ENCODE results near the gene HNRNPUL1. TPM values are rescaled to one million over a fixed set of nuclear protein-coding genes. Genes with fewer than 3 reads are reported as not detected.

HNRNPUL1 gene
- total RNA-seq, 1 donor from 2014 or later = 256 TPM

DNA sequence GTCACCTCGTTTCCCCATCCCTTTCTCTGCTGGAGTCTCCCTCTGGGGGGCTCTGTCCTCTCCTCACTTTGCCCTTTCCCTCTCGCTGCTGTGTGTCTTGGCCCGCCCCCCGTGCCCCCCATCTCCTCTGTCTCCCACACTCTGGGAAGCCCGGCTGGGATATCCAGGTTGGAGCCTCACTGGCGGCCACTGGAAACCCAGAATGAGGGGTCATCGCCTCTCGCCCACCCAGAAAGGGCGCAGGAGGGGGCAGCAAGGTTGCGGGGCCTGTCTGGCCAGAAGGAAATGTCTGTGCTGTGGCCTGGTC is 61.4 kb downstream of the HNRNPUL1 start:
- TF ChIP-seq, protein P1, sequence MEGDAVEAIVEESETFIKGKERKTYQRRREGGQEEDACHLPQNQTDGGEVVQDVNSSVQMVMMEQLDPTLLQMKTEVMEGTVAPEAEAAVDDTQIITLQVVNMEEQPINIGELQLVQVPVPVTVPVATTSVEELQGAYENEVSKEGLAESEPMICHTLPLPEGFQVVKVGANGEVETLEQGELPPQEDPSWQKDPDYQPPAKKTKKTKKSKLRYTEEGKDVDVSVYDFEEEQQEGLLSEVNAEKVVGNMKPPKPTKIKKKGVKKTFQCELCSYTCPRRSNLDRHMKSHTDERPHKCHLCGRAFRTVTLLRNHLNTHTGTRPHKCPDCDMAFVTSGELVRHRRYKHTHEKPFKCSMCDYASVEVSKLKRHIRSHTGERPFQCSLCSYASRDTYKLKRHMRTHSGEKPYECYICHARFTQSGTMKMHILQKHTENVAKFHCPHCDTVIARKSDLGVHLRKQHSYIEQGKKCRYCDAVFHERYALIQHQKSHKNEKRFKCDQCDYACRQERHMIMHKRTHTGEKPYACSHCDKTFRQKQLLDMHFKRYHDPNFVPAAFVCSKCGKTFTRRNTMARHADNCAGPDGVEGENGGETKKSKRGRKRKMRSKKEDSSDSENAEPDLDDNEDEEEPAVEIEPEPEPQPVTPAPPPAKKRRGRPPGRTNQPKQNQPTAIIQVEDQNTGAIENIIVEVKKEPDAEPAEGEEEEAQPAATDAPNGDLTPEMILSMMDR (IDR thresholded peaks at IDR 0.05; ENCODE audit: unreplicated experiment) = no peak
- Mint-ChIP-seq H3K27ac (peak overlapping the region; percentile 77), H3K4me3 (ENCODE audit: low read depth) (peak overlapping the region; percentile 65), H3K9me3 (ENCODE audit: low read depth) (no peaks in the 10 kb centered on the region), H3K27me3 (peaks cover 8% of the 10 kb centered on the region), H3K4me1 (ENCODE audit: low read depth) (peaks cover 36% of the 10 kb centered on the region), H3K36me3 (ENCODE audit: insufficient read depth) (peaks cover 5% of the 10 kb centered on the region)
- no peak for DNase-seq (ENCODE audit: low spot score, unreplicated experiment)

DNA sequence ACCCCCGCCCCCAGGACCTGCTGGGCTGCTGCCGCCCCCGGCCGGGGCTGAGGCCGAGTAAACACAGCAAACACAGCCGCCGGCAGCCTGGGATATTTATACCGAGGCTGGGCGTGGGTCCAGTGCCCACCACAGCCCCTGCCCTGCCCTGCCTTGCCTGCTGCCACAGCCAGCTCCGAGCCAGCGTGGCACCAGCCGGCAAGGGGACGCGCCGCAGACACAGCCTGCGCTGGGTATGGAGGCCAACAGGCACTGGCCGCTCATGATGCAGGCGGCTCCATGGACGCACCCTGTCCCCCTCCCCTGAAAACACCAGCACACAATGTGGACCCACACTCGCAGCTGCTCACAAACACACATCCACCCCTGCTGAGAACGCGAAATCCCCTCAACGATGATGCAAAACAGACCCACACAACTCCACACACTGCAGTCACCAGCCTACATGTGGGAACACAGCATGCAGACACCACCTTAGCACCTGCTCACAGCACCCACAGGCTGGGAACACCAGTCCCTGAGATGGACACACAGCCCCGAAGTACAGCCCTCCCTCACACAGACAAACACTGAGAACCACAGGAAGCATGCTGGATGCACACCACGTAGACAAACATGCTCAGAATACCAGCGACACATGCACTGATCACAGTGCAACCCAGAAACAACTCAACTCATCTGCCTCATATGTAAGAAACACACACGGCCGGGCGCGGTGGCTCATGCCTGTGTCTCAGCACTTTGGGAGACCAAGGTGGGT is 62.0 kb downstream of the HNRNPUL1 start:
- no peak for DNase-seq (ENCODE audit: low spot score, unreplicated experiment)
- peak overlapping the region; percentile 78 for H3K27ac Mint-ChIP-seq
- H3K4me1 Mint-ChIP-seq (ENCODE audit: low read depth) = peaks cover 36% of the 10 kb centered on the region

DNA sequence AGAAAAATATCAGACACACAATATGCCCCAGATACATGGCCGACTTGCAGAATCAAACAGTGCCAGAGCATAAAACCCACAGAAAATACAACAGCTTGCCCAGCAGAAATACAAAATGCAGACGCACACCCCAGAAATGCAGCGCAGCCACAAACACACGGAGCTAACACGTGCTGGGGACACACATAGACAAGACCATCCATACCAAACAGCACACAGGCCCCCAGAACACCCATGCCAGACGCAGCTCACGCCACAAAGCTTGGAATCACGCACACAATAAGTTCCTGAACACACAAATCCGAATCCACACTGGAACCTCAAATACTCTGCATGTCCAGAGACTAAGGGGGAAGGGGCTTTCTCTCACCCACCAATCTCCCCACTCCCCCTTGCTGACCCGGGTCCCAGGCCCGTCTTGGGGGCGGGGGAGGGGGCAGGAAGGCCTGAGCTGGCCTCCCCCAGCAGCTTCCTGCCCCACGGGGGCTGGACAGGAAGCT is 63.0 kb downstream of the HNRNPUL1 start:
- TF ChIP-seq, protein P1 (IDR thresholded peaks at IDR 0.05; ENCODE audit: unreplicated experiment) = no peak
- Mint-ChIP-seq H3K4me3 (ENCODE audit: low read depth) (no peak overlapping the region), H3K4me1 (ENCODE audit: low read depth) (peaks cover 36% of the 10 kb centered on the region), H3K9me3 (ENCODE audit: low read depth) (no peaks in the 10 kb centered on the region), H3K27ac (peak overlapping the region; percentile 30), H3K27me3 (peaks cover 11% of the 10 kb centered on the region), H3K36me3 (ENCODE audit: insufficient read depth) (peaks cover 3% of the 10 kb centered on the region)
- DNase-seq (ENCODE audit: low spot score, unreplicated experiment) = no peak

More for the DNA sequence above, 62.0 kb downstream of the HNRNPUL1 start:
- Mint-ChIP-seq H3K9me3 (ENCODE audit: low read depth) (no peaks in the 10 kb centered on the region), H3K27me3 (peaks cover 8% of the 10 kb centered on the region), H3K36me3 (ENCODE audit: insufficient read depth) (peaks cover 3% of the 10 kb centered on the region), H3K4me3 (ENCODE audit: low read depth) (peak overlapping the region; percentile 65)
- TF ChIP-seq, protein P1 (IDR thresholded peaks at IDR 0.05; ENCODE audit: unreplicated experiment) = no peak

DNA sequence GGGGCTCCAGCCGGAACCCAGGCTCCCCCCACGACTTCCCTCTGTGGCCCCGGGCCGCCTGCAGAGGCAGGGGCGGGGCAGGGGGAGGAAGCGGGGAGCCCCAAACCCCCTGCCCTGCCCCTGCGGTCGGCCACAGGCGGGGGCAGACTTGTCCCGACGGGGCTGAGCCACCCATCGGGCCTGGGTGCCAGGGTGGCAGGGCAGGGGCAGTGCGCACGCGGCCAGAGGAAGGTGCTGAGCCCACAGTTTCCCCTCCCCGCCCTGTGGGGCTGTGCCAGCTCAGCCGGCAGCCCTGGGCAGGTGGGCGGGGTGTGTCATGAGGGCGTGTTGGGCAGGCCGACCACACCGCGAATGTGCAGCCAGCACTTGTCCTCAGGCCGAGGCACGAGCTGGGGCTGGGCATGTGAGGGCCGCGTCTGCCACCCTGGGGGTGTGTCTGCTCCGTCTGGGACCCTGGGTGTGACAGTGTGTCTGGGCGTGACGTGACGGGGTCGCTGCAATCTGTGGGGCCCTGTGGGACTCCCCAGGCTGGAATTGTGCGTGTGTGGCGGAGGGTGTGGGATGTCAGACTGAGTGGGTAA is 63.5 kb downstream of the HNRNPUL1 start:
- Mint-ChIP-seq H3K27ac (no peak overlapping the region), H3K4me1 (ENCODE audit: low read depth) (peaks cover 35% of the 10 kb centered on the region), H3K36me3 (ENCODE audit: insufficient read depth) (peaks cover 3% of the 10 kb centered on the region), H3K9me3 (ENCODE audit: low read depth) (no peaks in the 10 kb centered on the region), H3K27me3 (peaks cover 11% of the 10 kb centered on the region), H3K4me3 (ENCODE audit: low read depth) (peak overlapping the region; percentile 1)
- TF ChIP-seq, protein P1 (IDR thresholded peaks at IDR 0.05; ENCODE audit: unreplicated experiment) = no peak
- no peak for DNase-seq (ENCODE audit: low spot score, unreplicated experiment)

DNA sequence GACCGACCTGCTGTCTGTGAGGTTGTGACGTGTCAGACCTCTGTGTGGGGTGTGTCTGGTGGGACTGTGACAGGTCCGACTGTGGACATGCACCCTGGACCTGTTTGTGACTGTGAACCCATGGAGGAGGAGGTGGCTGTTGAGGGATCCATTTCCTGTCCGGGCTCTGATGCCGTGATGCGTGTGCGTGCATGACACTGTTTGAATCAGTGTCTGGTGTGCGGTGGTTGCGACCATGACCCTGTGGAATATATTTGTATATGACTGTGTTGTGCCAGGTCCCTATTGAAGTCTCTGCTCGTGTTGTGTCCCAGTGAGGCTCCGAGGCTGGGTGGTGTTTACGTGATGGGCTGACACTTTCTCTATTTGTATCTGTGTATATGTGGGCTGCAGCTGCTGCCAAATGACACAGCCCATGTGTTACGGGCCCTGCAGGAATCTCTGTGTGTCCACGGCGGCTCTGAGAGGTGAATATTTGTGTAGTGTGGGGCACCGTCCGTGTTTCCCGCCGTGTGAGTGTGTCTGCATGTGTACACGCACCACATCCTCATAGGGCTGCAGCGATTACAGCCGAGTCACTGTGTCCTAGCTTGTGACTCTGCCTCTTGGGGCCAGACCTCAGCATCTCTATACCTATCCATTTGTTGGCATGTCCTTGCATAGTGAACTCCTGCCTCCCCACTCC is 64.1 kb downstream of the HNRNPUL1 start:
- Mint-ChIP-seq H3K4me3 (ENCODE audit: low read depth) (peak overlapping the region; percentile 1), H3K27me3 (peaks cover 11% of the 10 kb centered on the region), H3K27ac (no peak overlapping the region), H3K4me1 (ENCODE audit: low read depth) (peaks cover 28% of the 10 kb centered on the region), H3K36me3 (ENCODE audit: insufficient read depth) (no peaks in the 10 kb centered on the region), H3K9me3 (ENCODE audit: low read depth) (no peaks in the 10 kb centered on the region)
- DNase-seq (ENCODE audit: low spot score, unreplicated experiment) = no peak
- TF ChIP-seq, protein P1 (IDR thresholded peaks at IDR 0.05; ENCODE audit: unreplicated experiment) = no peak

Data from progenitor cell of endocrine pancreas (in vitro differentiated cells).